HG02973 (cell line): ENCODE data around the gene RGPD4.
"Not testable (repeated sequence)": the region's sequence is repeated elsewhere in the genome, so short reads cannot be mapped to it uniquely, and the experiment has no call there.

Experiments used
- ATAC-seq: cut with Tn5 transposase; IDR thresholded peaks from one replicate; pipeline ENCODE4 v1.9.1; 2021; ENCODE audit warnings: moderate library complexity; ENCODE audit not compliant: unreplicated experiment

The RGPD4 gene

GRCh38 chr2:107826749-107827148 is at the start of gene RGPD4:
Gene RGPD4 (plus strand): TSS chr2:107826892. CDS start chr2:107827014, 122 bp downstream.
- ATAC-seq: not testable (repeated sequence)

GRCh38 chr2:107777974-107778373 is 48.7 kb upstream of the RGPD4 start:
- ATAC-seq: no peak

GRCh38 chr2:107785756-107786155 is 40.9 kb upstream of the RGPD4 start:
- ATAC-seq: no peak

- no peak for ATAC-seq
Measured at GRCh38 chr2:107790837-107791236, 35.9 kb upstream of the RGPD4 start.

GRCh38 chr2:107801498-107801897 is 25.2 kb upstream of the RGPD4 start:
- ATAC-seq: no peak

GRCh38 chr2:107804608-107805498 is 21.8 kb upstream of the RGPD4 start:
- ATAC-seq: no peak

GRCh38 chr2:107806901-107807300 is 19.8 kb upstream of the RGPD4 start:
- no peak for ATAC-seq

DNA sequence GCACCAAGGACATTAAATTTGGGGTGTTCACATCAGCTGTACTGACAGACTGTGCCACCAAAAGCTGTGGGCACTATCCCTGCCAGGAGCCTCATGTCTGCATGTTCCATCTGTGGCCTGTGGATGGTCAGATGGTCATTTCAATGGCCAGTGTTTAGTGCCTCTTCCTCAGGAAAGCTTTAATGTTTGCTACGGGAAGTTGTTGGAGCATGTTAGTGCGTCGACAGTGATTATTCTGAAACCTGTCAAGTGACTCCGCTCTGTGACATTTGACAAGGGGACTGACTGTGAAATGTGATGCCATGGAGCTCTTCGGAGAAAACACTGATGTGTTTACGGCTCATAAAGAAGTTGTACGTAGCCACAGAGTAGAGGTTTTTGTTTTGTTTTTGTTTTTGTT is 18.7 kb upstream of the RGPD4 start:
- ATAC-seq: no peak

DNA sequence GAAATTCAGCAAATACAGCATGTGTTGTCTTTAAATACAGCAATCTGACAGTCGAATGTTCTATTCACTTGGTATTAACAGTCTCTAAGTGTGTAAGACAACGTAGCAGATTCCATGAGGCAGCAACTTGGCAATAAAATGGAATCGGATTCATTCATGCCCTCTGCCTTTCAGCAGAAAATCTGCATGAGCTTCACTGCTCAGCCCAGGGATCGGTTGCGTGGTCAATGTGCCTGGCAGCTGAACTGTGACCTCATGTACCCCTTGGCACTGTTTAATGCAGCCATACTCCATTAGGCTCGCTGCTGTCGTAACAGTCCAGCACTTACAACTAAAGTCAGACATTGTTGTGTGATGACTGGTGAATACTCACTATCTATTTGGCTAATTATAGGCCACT is 17.7 kb upstream of the RGPD4 start:
- no peak for ATAC-seq

DNA sequence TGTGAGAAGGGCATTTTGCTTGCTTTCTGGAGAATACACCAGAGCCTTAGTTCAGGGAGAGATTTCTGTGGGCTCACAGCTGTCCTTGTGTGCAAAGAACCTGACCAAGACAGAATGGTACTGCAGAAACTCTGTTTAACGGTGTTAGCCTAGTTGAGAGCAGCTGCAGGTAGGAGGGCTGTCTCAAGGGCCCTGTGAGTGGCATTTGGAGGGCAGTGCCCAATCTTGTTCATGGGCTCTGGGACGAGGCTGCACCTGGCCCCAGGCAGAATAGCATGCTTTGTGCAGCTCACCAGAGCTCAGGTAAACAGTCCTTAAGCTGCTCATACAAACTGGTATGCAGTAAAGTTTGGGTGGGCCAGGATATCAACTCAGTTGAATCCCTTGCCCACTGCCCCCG is 16.9 kb upstream of the RGPD4 start:
- ATAC-seq: no peak

- no peak for ATAC-seq
Measured at GRCh38 chr2:107810734-107811133, 16.0 kb upstream of the RGPD4 start.

GRCh38 chr2:107811411-107811810 is 15.3 kb upstream of the RGPD4 start:
- no peak for ATAC-seq

GRCh38 chr2:107812006-107812405 is 14.7 kb upstream of the RGPD4 start:
- no peak for ATAC-seq

DNA sequence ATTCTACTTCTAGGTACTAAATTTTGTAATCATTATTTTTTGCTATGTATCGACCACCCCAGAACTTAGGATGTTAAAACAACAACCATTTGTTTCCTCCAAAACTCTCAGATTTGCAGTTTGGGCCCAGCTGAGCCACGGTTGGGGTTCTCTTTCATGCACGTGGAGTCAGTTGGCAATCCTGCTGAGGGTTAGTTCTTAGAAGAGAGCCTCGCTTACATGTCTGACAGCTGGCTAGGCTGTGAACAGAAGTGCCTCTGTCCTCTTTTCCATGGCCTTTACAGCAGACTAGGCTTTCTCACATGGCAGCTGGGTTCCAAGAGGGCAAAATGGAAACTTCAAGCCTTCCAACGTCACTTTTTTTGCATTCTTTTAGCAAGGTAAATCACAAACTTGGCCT is 9.3 kb upstream of the RGPD4 start:
- no peak for ATAC-seq

DNA sequence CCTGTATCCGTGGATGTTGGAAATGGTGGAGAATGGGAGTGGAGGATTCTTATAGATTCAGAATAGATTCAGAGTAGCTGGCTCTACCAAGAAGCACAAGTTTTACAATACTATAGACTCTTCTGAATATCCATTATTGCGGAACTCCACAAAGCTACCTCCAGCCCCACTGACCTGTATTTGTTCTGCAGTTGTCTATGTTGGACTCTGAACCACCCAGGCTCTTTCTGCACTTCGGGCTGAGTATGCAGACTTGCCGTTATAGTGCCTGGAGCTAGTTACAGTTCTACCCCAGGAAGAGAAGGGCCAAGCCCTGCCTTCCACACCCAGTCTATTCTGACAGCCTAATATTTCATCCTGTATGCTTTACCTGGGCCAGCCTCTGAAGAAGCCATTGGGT is 4.4 kb upstream of the RGPD4 start:
- ATAC-seq: no peak

- ATAC-seq: no peak
Measured at GRCh38 chr2:107824451-107825205, 2.1 kb upstream of the RGPD4 start.

DNA sequence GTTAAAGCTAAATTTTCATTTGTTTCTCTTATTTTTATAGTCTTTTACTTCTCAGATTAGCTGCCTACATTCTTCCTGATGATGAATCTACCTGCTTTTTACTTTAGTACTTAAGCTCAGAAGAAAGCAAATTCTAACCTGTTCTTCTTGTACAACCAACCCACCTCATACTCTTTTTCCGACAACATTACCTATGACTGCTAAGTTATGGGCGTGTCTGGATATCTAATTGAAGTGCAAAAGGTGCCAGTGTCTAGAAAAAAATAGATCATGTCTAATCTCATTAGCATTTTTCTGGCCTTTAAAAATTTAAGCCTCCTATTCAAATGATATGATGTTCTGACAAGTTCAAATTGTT is 1.5 kb upstream of the RGPD4 start:
- no peak for ATAC-seq

- not testable (repeated sequence) for ATAC-seq
Measured at GRCh38 chr2:107829514-107829913, 2.8 kb downstream of the RGPD4 start.

GRCh38 chr2:107833152-107833551 is 6.5 kb downstream of the RGPD4 start:
- not testable (repeated sequence) for ATAC-seq

- not testable (repeated sequence) for ATAC-seq
Measured at GRCh38 chr2:107833618-107834017, 6.9 kb downstream of the RGPD4 start.

GRCh38 chr2:107916121-107916520 is 89.4 kb downstream of the RGPD4 start:
- ATAC-seq: not testable (repeated sequence)
